ENCODE results near the gene REM2. TPM values are rescaled to one million over a fixed set of nuclear protein-coding genes. Genes with fewer than 3 reads are reported as not detected.

REM2 gene
- total RNA-seq, 4 donors from 2014 or later, result 0.57 to 2.1 (median 1.4) TPM

DNA sequence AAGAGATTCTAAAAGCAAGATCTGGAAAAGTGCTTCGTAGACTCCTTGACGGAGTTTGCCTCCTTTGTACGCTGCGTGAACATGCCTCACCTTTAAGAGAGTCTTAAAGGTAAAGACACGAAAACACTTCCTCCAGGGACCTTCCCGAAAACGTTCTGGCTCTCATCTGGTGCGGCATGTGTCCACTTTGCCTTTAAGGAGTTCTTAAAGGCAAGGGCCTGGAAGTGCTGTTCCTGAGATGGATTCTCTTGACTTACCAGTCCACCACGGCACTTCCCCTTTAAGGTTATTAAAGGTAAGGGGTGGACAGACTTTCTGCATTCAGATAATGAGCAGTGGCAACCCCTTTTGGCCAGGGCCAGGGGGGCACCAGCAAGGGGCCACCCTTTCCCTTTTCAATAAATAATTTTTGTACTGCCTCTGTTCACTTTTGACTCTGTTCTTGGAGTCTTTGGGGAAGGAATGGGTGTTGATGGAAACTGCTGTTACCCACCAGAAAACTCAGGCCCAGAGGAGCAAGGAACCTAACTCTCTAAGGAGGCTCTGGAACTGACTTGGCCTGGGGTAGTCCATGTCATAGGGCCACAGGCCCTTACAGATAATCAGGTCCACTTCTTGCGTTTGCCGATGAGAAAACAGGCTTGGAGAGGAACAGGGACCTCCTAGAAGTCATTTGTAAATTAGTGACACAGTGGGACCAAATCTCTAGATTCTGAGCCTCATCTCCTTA is 4.4 kb downstream of the REM2 start:
- peak; percentile 60 to 87 (median 64) for DNase-seq
- Histone ChIP-seq H3K4me3 (peak overlapping the region; percentile 55 to 63 (median 59)), H3K27ac (peak overlapping the region; percentile 69 to 86 (median 74)), H3K9me3 (no peaks in the 10 kb centered on the region), H3K36me3 (no peaks in the 10 kb centered on the region), H3K27me3 (no peaks in the 10 kb centered on the region), H3K4me1 (peaks cover 0 to 45% (median 4%) of the 10 kb centered on the region in 4 donors)
- TF ChIP-seq POLR2A (IDR thresholded peaks at IDR 0.05), result peak in 1 of 2 donors; percentile 18
- TF ChIP-seq, protein P1, sequence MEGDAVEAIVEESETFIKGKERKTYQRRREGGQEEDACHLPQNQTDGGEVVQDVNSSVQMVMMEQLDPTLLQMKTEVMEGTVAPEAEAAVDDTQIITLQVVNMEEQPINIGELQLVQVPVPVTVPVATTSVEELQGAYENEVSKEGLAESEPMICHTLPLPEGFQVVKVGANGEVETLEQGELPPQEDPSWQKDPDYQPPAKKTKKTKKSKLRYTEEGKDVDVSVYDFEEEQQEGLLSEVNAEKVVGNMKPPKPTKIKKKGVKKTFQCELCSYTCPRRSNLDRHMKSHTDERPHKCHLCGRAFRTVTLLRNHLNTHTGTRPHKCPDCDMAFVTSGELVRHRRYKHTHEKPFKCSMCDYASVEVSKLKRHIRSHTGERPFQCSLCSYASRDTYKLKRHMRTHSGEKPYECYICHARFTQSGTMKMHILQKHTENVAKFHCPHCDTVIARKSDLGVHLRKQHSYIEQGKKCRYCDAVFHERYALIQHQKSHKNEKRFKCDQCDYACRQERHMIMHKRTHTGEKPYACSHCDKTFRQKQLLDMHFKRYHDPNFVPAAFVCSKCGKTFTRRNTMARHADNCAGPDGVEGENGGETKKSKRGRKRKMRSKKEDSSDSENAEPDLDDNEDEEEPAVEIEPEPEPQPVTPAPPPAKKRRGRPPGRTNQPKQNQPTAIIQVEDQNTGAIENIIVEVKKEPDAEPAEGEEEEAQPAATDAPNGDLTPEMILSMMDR (IDR thresholded peaks at IDR 0.05), result no peak

DNA sequence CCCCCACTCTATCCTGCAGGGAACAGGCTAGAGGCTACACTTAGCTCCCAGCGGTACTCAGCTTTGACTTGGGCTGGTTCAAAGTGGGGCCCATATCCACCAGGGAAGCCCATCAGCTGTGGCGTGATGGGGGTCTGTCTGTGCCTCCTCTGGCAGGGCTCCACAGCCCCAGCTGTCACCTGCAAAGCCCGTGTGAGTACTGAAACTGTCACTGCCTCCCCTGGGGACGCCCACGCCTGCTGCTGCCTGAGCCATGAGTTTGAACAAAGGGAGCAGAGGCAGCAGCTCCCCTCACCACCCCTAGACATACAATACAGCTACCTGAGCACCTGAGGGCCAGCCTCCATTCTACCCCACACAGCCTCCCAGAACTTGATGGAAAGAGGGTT is 5.0 kb downstream of the REM2 start:
- Histone ChIP-seq H3K27ac (peak overlapping the region; percentile 69 to 86 (median 74)), H3K9me3 (no peaks in the 10 kb centered on the region), H3K4me3 (peak overlapping the region; percentile 55 to 63 (median 59)), H3K27me3 (no peaks in the 10 kb centered on the region), H3K4me1 (peaks cover 0 to 40% (median 4%) of the 10 kb centered on the region in 4 donors), H3K36me3 (no peaks in the 10 kb centered on the region)
- TF ChIP-seq POLR2A (IDR thresholded peaks at IDR 0.05), result no peak
- TF ChIP-seq, protein P1 (IDR thresholded peaks at IDR 0.05), result no peak
- DNase-seq, result peak in 2 of 3 donors; percentile 83 to 84

DNA sequence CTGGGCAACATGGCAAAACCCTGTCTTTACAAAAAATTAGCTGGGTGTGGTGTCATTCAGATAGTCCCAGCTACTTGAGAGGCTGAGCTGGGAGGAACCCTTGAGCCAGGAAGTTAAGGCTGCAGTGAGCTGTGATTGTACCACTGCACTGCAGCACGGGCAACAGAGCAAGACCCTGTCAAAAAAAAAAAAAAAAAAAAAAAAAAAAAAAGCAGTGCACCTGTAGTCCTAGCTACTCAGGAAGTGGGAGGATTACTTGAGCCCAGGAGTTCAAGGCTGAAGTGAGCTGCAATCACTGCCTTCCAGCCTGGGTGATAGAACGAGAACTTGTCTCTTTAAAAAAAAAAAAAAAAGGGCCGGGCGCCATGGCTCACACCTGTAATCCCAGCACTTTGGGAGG is 5.6 kb downstream of the REM2 start:
- H3K27ac ChIP-seq, result peak overlapping the region in 3 of 4 donors; percentile 69 to 86 (median 75)
- no peak overlapping the region for H3K4me3 ChIP-seq
- H3K9me3 ChIP-seq, result no peaks in the 10 kb centered on the region
- DNase-seq, result peak in 2 of 3 donors; percentile 55 to 76
- peaks cover 0 to 34% (median 4%) of the 10 kb centered on the region in 4 donors for H3K4me1 ChIP-seq
- H3K36me3 ChIP-seq, result no peaks in the 10 kb centered on the region
- TF ChIP-seq, protein P1 (IDR thresholded peaks at IDR 0.05), result no peak
- no peak for TF ChIP-seq POLR2A (IDR thresholded peaks at IDR 0.05)
- no peaks in the 10 kb centered on the region for H3K27me3 ChIP-seq

DNA sequence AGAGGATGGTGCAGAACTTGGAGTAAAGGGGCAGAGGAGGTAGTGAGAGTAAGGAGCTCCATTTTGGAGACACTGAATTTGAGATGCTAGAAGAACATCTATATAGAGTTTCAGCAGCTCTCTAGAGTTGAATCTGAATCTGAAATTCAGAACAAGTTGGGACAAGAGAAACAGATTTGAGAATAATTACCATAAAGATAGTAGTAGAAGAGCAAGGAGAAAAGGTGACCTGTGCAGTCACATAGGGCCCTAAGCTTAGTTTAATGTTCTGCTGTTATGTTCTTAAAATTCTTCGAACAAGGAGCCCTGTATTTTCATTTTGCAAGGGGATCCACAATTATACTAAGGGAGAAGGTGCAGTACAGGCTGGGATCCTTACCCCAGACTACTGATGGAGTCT is 7.4 kb downstream of the REM2 start:
- Histone ChIP-seq H3K4me3 (no peak overlapping the region), H3K36me3 (no peaks in the 10 kb centered on the region), H3K27ac (no peak overlapping the region), H3K4me1 (peaks cover 0 to 24% (median 4%) of the 10 kb centered on the region in 4 donors), H3K9me3 (no peaks in the 10 kb centered on the region), H3K27me3 (no peaks in the 10 kb centered on the region)
- TF ChIP-seq, protein P1 (IDR thresholded peaks at IDR 0.05), result no peak
- TF ChIP-seq POLR2A (IDR thresholded peaks at IDR 0.05), result no peak
- no peak for DNase-seq

DNA sequence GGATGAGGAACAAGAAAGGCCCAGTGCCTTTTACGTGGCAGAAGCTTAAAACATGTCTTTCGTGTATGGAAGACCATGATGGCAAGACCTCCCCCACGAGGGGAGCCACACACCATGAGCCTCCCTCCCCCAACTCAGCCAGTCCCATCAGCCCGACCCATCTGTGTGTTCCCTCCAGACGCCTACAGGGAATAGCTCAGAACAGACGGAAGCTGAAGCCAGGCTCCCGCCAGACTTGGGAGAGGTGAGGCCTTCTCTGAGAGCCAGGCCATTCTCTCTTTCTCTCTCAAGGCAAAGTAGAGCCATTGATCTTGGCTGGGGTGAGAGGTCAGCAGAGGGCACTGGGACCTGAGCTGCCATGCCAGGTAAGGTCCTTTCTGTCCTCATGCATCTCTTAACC is 9.5 kb downstream of the REM2 start:
- Histone ChIP-seq H3K4me1 (peaks cover 0 to 10% (median 2%) of the 10 kb centered on the region in 4 donors), H3K4me3 (no peak overlapping the region), H3K9me3 (no peaks in the 10 kb centered on the region), H3K27me3 (no peaks in the 10 kb centered on the region), H3K36me3 (no peaks in the 10 kb centered on the region), H3K27ac (no peak overlapping the region)
- peak in 1 of 3 donors; percentile 21 for DNase-seq
- TF ChIP-seq POLR2A (IDR thresholded peaks at IDR 0.05), result no peak
- TF ChIP-seq, protein P1 (IDR thresholded peaks at IDR 0.05), result no peak

Data from Peyer's patch (tissue), 4 donors.